Neural cell (in vitro differentiated cells): ENCODE results near the gene KIF13A. TPM values are rescaled to one million over a fixed set of nuclear protein-coding genes. Genes with fewer than 3 reads are reported as not detected.

Experiments
- H2AFZ ChIP-seq: fragments of 200-600, 300-800 bp; sonication (generic), shearing (Covaris generic); 2 replicates; pipeline ENCODE4 v1.6.0; 2014; ENCODE audit warnings: low read depth, mild to moderate bottlenecking, antibody characterized with exemption, low read length, moderate library complexity
- H3F3A ChIP-seq: fragments of 200-600 bp; shearing (Covaris generic); 2 replicates; pipeline ENCODE4 v1.6.1; 2016; ENCODE audit warnings: mild to moderate bottlenecking, moderate library complexity, mixed read lengths, antibody characterized with exemption, low read length; ENCODE audit not compliant: insufficient read depth, poor library complexity, severe bottlenecking
- H3K27ac ChIP-seq: fragments of 200-600, 300-800 bp; sonication (generic), shearing (Covaris generic); 2 replicates; pipeline ENCODE4 v1.5.1; 2014; ENCODE audit warnings: mild to moderate bottlenecking, low read length, moderate library complexity
- H3K27me3 ChIP-seq: fragments of 300-800, 200-600 bp; sonication (generic), shearing (Covaris generic); 2 replicates; pipeline ENCODE4 v1.6.0; 2014; ENCODE audit warnings: mild to moderate bottlenecking, low read depth, low read length, moderate library complexity; ENCODE audit not compliant: insufficient read depth
- H3K36me3 ChIP-seq: fragments of 300-800, 200-600 bp; sonication (generic), shearing (Covaris generic); 2 replicates; pipeline ENCODE4 v1.5.1; 2014; ENCODE audit warnings: mild to moderate bottlenecking, antibody characterized with exemption, low read length, moderate library complexity; ENCODE audit not compliant: insufficient read depth
- H3K4me2 ChIP-seq: fragments of 300-800, 200-600 bp; sonication (generic), shearing (Covaris generic); 2 replicates; pipeline ENCODE4 v1.6.0; 2014; ENCODE audit warnings: mild to moderate bottlenecking, low read length
- H3K4me3 ChIP-seq: fragments of 300-800, 200-600 bp; sonication (generic), shearing (Covaris generic); 2 replicates; pipeline ENCODE4 v1.5.1; 2014; ENCODE audit warnings: mild to moderate bottlenecking, low read length, moderate library complexity
- H3K79me2 ChIP-seq: fragments of 200-600 bp; shearing (Covaris generic); replicated peaks from 2 replicates; pipeline ENCODE4 v1.6.0; 2014; ENCODE audit warnings: mild to moderate bottlenecking, low read length, moderate library complexity; ENCODE audit not compliant: insufficient read depth
- H3K9ac ChIP-seq: fragments of 300-800, 200-600 bp; sonication (generic), shearing (Covaris generic); 2 replicates; pipeline ENCODE4 v1.6.1; 2016; ENCODE audit warnings: mild to moderate bottlenecking, low read length, mixed read lengths
- H3K9me2 ChIP-seq: fragments of 200-600 bp; shearing (Covaris generic); 2 replicates; pipeline ENCODE4 v1.6.1; 2016; ENCODE audit warnings: mild to moderate bottlenecking, low read length, mixed read lengths; ENCODE audit not compliant: insufficient read depth
- H3K9me3 ChIP-seq: fragments of 200-600, 300-800 bp; sonication (generic), shearing (Covaris generic); 2 replicates; pipeline ENCODE4 v1.6.1; 2016; ENCODE audit warnings: mild to moderate bottlenecking, mixed run types, low read length, moderate library complexity, mixed read lengths
- H4K20me1 ChIP-seq: fragments of 200-600 bp; shearing (Covaris generic); 2 replicates; pipeline ENCODE4 v1.6.1; 2016; ENCODE audit warnings: mild to moderate bottlenecking, mixed run types; ENCODE audit not compliant: insufficient read depth
- CTCF ChIP-seq: fragments of 450-650 bp; IDR thresholded peaks from 2 replicates; pipeline ENCODE4 v1.5.1; 2014; ENCODE audit warnings: antibody characterized with exemption, mild to moderate bottlenecking, moderate library complexity; ENCODE audit not compliant: poor library complexity, severe bottlenecking
- EP300 ChIP-seq: fragments of 450-650 bp; conservative IDR thresholded peaks from 2 replicates; pipeline ENCODE4 v1.6.1; 2014; ENCODE audit warnings: antibody characterized with exemption, mild to moderate bottlenecking, moderate library complexity; ENCODE audit not compliant: poor library complexity, severe bottlenecking
- EZH2 ChIP-seq: fragments of 200-600, 300-800 bp; shearing (Covaris generic), sonication (generic); IDR thresholded peaks from 2 replicates; pipeline ENCODE4 v1.6.1; 2014; ENCODE audit warnings: antibody characterized with exemption, low read length, borderline replicate concordance, mild to moderate bottlenecking; ENCODE audit not compliant: insufficient read depth, poor library complexity, severe bottlenecking
- MXI1 ChIP-seq: fragments of 450-650 bp; conservative IDR thresholded peaks from 2 replicates; pipeline ENCODE4 v1.6.1; 2014; ENCODE audit warnings: antibody characterized with exemption, mild to moderate bottlenecking; ENCODE audit not compliant: poor library complexity, severe bottlenecking
- POLR2AphosphoS5 ChIP-seq: IDR thresholded peaks from 2 replicates; pipeline ENCODE4 v1.6.1; 2012
- RAD21 ChIP-seq: fragments of 450-650 bp; conservative IDR thresholded peaks from 2 replicates; pipeline ENCODE4 v1.6.1; 2014; ENCODE audit warnings: antibody characterized with exemption, mild to moderate bottlenecking, moderate library complexity
- REST ChIP-seq: IDR thresholded peaks from 2 replicates; pipeline ENCODE4 v1.6.1; 2012; ENCODE audit warnings: borderline replicate concordance
- SMC3 ChIP-seq: fragments of 450-650 bp; conservative IDR thresholded peaks from 2 replicates; pipeline ENCODE4 v1.6.1; 2014; ENCODE audit warnings: antibody characterized with exemption, mild to moderate bottlenecking, moderate library complexity; ENCODE audit not compliant: poor library complexity
- TAF1 ChIP-seq: IDR thresholded peaks from 2 replicates; pipeline ENCODE4 v1.6.1; 2012; ENCODE audit warnings: low read depth
- polyA plus RNA-seq: library from polyadenylated mRNA; depleted of rRNA; stranded (reverse); fragments of >200 nt; gene quantifications from 2 replicates; pipeline ENCODE4 v1.2.3, GENCODE V29; 2014

The KIF13A gene
- polyA plus RNA-seq, 1 donor from 2014 or later, result 9.4 TPM

- Histone ChIP-seq H3K27ac (no peak overlapping the region), H4K20me1 (no peaks in the 10 kb centered on the region), H3K27me3 (no peaks in the 10 kb centered on the region), H3F3A (no peaks in the 10 kb centered on the region), H3K9me3 (no peaks in the 10 kb centered on the region), H3K9ac (no peak overlapping the region), H2AFZ (no peak overlapping the region), H3K4me3 (no peak overlapping the region), H3K4me2 (no peak overlapping the region), H3K79me2 (no peaks in the 10 kb centered on the region), H3K36me3 (no peaks in the 10 kb centered on the region), H3K9me2 (no peaks in the 10 kb centered on the region)
- TF ChIP-seq EP300 (no peak), SMC3 (no peak), RAD21 (no peak), POLR2AphosphoS5 (no peak), CTCF (no peak), MXI1 (no peak)
Measured at GRCh38 chr6:18024876-18025275, 37.4 kb upstream of the KIF13A start.

GRCh38 chr6:18023891-18024290 is 36.5 kb upstream of the KIF13A start:
- TF ChIP-seq REST (no peak), EP300 (no peak), POLR2AphosphoS5 (no peak), TAF1 (no peak), CTCF (no peak), EZH2 (no peak), MXI1 (no peak), RAD21 (no peak), SMC3 (no peak)
- no peak overlapping the region for H3K4me2 ChIP-seq
- no peak overlapping the region for H3K9ac ChIP-seq
- no peaks in the 10 kb centered on the region for H3K36me3 ChIP-seq
- H2AFZ ChIP-seq, result no peak overlapping the region
- no peaks in the 10 kb centered on the region for H3K27me3 ChIP-seq
- no peak overlapping the region for H3K4me3 ChIP-seq
- H3K9me2 ChIP-seq, result no peaks in the 10 kb centered on the region
- H3K79me2 ChIP-seq, result no peaks in the 10 kb centered on the region
- no peaks in the 10 kb centered on the region for H3F3A ChIP-seq
- no peaks in the 10 kb centered on the region for H4K20me1 ChIP-seq
- H3K9me3 ChIP-seq, result no peaks in the 10 kb centered on the region
- no peak overlapping the region for H3K27ac ChIP-seq
